ENCODE data around the gene KRT84.
"Not testable (repeated sequence)": the region's sequence is repeated elsewhere in the genome, so short reads cannot be mapped to it uniquely, and the experiment has no call there.

KRT84 gene

DNA sequence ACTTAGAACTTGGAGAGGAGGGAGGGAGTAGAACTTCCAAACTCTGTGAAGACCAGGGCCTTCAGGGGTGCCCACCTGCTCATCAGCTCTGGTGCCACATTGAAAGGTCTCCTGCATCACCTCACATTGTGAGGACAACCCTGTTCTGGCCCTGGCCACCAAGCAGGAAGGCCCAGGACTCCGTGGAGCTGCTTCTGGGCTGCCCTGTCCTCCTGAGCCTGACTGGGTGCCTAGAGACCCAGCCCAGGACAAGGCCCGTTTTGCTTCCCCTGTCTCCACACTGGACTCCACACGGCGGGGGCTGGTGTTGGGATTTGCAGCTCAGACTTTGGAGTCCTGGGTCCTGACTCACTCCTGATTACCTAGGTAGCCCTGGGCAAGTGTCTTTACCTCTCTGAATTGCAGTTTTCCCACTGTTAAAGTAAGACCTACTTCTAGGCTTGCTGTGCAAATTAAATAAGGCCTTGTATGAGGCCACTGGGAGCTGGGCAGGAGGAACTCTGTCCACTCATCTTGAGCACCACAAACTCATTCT lies 33.2 kb upstream of the KRT84 start:
- intact Hi-C loops (cut with micrococcal nuclease) = no loop called here
- Mint-ChIP-seq H3K27ac (no peak overlapping the region), H3K4me3 (no peak overlapping the region), H3K27me3 (peaks cover 15% of the 10 kb centered on the region), H3K9me3 (no peaks in the 10 kb centered on the region), H3K4me1 (ENCODE audit: low read depth) (peaks cover 5% of the 10 kb centered on the region), H3K36me3 (ENCODE audit: low read depth) (no peaks in the 10 kb centered on the region)

DNA sequence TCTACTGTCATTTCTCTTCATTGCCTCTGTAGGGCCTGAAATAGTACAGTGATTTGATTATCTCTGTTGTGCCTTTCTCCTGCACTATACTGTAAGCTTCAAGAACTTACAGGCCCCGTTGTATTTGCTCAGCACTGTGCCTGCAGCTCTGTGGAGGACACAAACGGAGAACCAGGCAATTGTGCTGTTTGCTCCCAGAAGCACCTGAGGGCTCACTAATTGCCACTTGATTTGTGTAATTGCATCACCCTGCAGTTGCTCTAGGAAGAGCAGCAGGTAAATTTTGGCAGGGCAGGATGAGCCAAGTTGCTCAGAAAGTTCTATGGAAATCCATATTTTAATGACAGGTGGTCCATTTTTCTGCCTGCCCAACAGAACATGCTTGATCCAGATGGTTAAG lies 32.3 kb upstream of the KRT84 start:
- no peaks in the 10 kb centered on the region for H3K36me3 Mint-ChIP-seq (ENCODE audit: low read depth)
- H3K4me1 Mint-ChIP-seq (ENCODE audit: low read depth) = peaks cover 5% of the 10 kb centered on the region
- no peak overlapping the region for H3K27ac Mint-ChIP-seq
- H3K4me3 Mint-ChIP-seq = no peak overlapping the region
- intact Hi-C loops (cut with micrococcal nuclease) = no loop called here
- no peaks in the 10 kb centered on the region for H3K9me3 Mint-ChIP-seq
- H3K27me3 Mint-ChIP-seq = peaks cover 15% of the 10 kb centered on the region

DNA sequence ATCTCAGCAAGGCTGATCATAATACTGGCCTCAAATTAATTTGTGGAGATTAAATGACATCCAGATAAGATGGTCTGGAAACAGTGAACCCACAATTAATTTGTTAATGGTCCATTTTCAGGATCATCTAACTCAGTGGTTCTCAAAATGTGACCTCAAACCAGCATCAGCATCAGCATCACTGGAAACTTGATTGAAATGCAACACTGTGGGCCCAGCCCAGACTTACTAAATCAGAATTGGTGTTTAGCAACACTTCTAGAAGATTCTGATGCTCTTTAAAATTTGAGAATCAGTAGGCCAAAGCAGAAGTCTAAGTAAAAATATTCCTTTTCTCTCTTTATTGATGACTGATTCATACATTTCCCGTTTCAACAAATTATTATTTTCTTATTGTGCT lies 31.3 kb upstream of the KRT84 start:
- Mint-ChIP-seq H3K27me3 (peaks cover 10% of the 10 kb centered on the region), H3K4me3 (no peak overlapping the region)
- intact Hi-C loops (cut with micrococcal nuclease) = no loop called here

DNA sequence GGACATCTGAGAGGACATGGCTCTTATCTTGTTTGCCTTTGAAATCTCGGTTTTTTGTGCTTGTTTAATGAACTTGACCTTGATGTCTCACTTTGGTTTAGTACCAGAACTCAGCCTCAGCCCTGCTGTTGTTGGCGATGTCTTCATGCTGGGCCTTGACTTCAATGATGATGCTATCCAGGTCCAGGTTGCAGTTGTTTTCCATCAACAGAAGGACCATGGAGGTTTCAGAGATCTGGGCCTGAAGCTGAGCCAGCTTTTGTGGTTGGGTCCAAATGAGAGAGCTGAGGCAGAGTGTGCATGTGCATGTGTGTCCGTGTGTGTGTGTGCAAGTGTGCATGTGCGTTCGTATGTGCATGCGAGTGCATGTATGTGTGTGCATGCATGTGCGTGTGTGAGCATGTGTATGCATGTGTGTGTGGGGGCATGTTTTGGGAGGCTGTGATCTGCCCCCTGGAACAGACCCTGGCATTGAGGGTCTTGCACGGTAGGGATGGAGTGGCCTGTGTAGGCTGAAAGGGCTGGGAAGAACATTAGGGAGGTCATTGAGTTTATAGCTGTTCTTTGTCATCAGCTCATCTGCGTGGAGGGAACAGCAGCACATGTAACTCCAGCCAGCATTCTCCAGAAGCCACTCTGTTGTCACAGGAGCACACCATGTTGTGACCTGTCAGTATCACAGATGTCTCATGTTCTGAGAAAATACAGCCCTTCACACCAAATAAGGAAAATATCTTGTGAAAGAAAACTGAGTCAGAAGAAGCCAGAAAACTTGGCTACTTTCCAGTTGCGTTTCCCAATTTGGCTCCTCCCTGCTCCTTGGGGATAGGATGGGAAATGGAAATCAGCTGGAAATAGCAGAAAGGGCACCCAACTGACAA lies 30.7 kb upstream of the KRT84 start:
- intact Hi-C loops (cut with micrococcal nuclease) = no loop called here
- H3K36me3 Mint-ChIP-seq (ENCODE audit: low read depth) = no peaks in the 10 kb centered on the region
- H3K27ac Mint-ChIP-seq = no peak overlapping the region

More for the DNA sequence above, 31.3 kb upstream of the KRT84 start:
- H3K27ac Mint-ChIP-seq = no peak overlapping the region
- peaks cover 5% of the 10 kb centered on the region for H3K4me1 Mint-ChIP-seq (ENCODE audit: low read depth)
- H3K9me3 Mint-ChIP-seq = no peaks in the 10 kb centered on the region
- H3K36me3 Mint-ChIP-seq (ENCODE audit: low read depth) = no peaks in the 10 kb centered on the region

DNA sequence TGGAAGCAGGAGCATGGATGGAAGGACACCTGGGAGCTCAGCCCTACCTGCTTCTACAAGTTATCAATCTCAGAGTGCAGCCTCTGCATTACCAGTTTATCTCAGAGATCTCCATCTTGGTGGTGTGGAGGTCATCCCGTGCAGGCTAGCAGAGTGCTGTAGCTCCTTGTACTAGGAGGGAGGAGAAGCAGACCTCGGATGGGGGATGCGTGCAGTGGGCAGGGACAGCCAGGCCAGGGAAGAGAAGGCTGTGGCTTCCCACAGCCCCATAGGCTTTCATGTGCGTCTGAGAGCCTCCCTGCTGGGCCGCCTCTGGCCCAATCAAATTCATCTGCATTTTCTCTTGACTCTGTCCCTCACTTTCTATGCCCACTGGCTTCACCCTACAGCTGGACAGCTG lies 29.5 kb upstream of the KRT84 start:
- Mint-ChIP-seq H3K27ac (no peak overlapping the region), H3K9me3 (no peaks in the 10 kb centered on the region), H3K36me3 (ENCODE audit: low read depth) (no peaks in the 10 kb centered on the region), H3K4me1 (ENCODE audit: low read depth) (peaks cover 5% of the 10 kb centered on the region), H3K27me3 (peaks cover 6% of the 10 kb centered on the region), H3K4me3 (no peak overlapping the region)
- intact Hi-C loops (cut with micrococcal nuclease) = no loop called here

More for the DNA sequence above, 30.7 kb upstream of the KRT84 start:
- Mint-ChIP-seq H3K9me3 (no peaks in the 10 kb centered on the region), H3K27me3 (peaks cover 7% of the 10 kb centered on the region), H3K4me3 (no peak overlapping the region), H3K4me1 (ENCODE audit: low read depth) (peaks cover 5% of the 10 kb centered on the region)

DNA sequence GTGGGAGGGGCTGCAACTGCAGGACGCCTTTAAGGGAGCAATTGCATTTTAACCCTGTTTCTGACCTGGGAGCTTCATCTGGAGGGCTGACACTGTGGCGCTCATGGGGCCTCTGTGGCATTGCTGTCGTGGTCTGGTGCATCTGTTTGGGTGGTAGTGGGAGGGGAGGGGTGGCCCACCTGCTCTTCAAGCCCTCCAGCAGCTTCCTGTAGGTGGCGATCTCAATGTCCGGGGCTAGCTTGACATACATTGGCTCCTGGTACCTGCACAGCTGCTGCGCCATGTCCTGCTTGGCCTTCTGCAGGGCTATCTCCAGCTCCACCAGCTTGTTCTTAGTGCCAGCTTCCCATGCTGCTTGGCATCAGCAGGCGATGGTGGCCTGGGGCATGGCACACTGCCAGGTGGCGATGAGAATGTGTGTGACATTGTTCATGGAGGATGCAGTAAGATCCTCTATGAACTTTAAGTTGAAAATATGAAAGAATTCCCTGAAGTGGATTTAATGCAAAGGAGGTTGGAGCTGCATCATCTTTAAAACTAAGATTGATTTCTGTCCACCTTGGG lies 28.4 kb upstream of the KRT84 start:
- H3K9me3 Mint-ChIP-seq = no peaks in the 10 kb centered on the region

DNA sequence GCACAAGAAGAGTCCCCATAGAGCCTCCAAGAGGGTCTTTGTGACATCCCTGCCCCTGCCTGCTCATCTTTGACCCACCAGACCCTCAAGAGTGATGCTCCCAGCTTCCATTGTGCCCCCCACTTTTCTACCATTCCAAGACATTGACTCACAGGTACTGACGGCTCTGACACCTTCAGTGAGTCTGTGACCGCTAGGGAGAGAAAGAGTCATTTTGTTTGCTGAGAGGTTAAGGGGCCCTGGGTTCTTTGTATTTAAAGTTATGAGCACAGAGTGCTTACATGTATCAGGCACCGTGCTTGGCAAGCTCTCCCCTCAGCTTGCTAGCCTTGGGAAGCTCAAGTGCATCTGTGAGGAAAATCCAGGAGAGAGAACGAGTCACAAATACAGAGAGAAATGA lies 27.8 kb upstream of the KRT84 start:
- Mint-ChIP-seq H3K4me1 (ENCODE audit: low read depth) (peaks cover 5% of the 10 kb centered on the region), H3K4me3 (no peak overlapping the region), H3K9me3 (no peaks in the 10 kb centered on the region), H3K36me3 (ENCODE audit: low read depth) (no peaks in the 10 kb centered on the region), H3K27ac (no peak overlapping the region), H3K27me3 (peaks cover 6% of the 10 kb centered on the region)
- intact Hi-C loops (cut with micrococcal nuclease) = no loop called here

More for the DNA sequence above, 28.4 kb upstream of the KRT84 start:
- H3K27ac Mint-ChIP-seq = no peak overlapping the region
- no peak overlapping the region for H3K4me3 Mint-ChIP-seq
- intact Hi-C loops (cut with micrococcal nuclease) = no loop called here
- H3K4me1 Mint-ChIP-seq (ENCODE audit: low read depth) = peaks cover 5% of the 10 kb centered on the region
- no peaks in the 10 kb centered on the region for H3K36me3 Mint-ChIP-seq (ENCODE audit: low read depth)
- H3K27me3 Mint-ChIP-seq = peaks cover 3% of the 10 kb centered on the region

DNA sequence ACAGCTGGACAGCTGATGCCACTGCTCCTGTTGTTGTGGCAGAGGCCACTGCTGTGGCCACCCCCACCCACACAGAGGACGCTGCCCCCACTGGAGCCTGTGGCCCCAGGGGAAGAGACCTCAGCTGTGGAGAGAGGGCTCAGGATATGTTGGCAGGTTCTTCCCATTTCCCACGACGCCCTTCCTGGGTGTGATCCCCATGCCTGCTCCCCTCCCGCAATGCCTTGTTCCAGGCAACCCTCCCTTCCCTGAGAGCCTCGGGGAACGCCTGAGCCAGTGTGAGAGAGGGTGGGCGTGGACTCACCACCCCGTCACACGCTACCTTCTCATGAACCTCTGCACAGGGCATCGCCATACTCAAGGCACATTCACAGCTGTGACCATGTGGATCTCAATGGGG lies 26.4 kb upstream of the KRT84 start:
- Mint-ChIP-seq H3K9me3 (no peaks in the 10 kb centered on the region), H3K27ac (no peak overlapping the region), H3K27me3 (peaks cover 6% of the 10 kb centered on the region), H3K4me3 (no peak overlapping the region), H3K4me1 (ENCODE audit: low read depth) (peaks cover 5% of the 10 kb centered on the region), H3K36me3 (ENCODE audit: low read depth) (no peaks in the 10 kb centered on the region)
- intact Hi-C loops (cut with micrococcal nuclease) = no loop called here

DNA sequence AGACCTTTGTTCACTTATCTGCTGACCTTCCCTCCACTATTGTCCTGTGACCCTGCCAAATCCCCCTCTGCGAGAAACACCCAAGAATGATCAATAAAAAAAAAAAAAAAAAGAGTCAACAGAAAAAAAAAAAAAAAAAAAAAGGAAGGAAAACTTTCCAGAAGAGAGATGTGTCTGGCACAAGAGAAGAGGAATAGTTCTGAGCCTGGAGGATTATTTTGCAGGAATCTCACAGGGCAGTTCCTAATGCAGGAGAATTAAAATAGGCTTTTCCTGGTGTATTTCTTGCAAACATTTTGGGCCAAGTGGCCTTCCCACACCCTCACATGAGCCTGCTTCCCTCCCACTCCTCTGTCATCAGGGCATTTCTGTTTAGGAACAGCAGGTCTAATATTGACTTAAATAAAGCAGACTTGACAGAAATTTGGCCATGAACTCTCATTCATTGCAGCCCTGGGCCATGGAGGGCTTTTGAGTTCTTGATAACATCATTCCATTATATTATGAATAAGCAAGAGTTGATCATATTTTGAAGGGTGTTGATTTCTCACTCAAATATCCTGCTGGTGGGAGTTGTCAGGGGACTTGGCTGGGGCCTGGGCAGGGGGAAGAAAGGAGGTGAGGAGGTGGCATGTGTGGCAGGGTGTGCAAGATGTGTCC lies 25.3 kb upstream of the KRT84 start:
- H3K27ac Mint-ChIP-seq; intact Hi-C loops (cut with micrococcal nuclease); H3K27me3 Mint-ChIP-seq: not testable (repeated sequence)

DNA sequence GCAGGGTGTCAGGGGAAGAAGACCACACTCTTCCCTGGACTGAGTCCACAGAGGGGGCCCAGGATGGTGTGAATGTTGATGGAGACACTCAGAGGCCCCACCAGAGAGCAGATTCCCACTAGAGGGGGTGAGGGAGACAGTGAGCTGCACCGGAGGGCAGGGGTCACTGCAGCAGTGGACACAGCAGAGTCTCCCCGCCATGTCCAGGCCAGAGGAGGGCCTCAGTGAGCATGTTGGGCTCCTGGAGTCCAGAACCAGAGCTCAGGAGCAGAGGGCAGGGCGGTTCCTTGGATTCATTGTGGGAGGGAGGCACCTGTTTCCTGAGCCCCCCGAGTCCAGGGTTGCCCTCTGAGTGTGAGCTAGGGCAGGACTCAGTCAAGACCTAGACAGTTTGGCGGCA lies 22.5 kb upstream of the KRT84 start:
- intact Hi-C loops (cut with micrococcal nuclease) = no loop called here
- Mint-ChIP-seq H3K9me3 (no peaks in the 10 kb centered on the region), H3K27ac (no peak overlapping the region), H3K4me1 (ENCODE audit: low read depth) (peaks cover 4% of the 10 kb centered on the region), H3K36me3 (ENCODE audit: low read depth) (no peaks in the 10 kb centered on the region), H3K4me3 (no peak overlapping the region), H3K27me3 (peaks cover 3% of the 10 kb centered on the region)

More for the DNA sequence above, 25.3 kb upstream of the KRT84 start:
- not testable (repeated sequence) for H3K4me3 Mint-ChIP-seq; H3K9me3 Mint-ChIP-seq; H3K36me3 Mint-ChIP-seq (ENCODE audit: low read depth); H3K4me1 Mint-ChIP-seq (ENCODE audit: low read depth)

DNA sequence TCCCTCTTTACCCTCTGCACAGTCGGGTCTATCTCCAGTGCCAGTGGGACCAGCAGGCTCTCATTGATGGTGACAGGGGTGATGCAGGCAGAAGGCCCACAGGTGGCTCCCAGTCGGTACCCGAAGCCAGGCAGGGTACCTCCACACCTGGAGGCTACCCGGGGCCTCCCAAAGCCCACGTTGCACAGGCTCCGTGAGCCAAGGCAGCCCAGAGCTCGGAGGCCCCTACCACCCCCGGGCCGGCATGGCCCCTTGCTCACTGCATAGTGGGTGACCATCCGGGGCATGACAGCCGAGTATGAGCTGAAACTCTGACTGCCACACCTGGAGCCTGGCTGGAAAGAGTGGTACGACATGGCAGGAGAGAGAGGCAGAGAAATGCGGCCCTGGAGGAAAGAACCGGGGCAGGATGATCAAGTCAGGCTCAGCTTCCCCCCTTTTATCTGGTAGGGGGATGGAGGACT lies 20.5 kb upstream of the KRT84 start, which contains the start of gene KRT82:
Gene KRT82, minus strand, starts transcription at position 414 of the 464 bp plus-strand sequence. Its CDS starts 58 bp downstream, at position 356.
- Mint-ChIP-seq H3K36me3 (ENCODE audit: low read depth) (no peaks in the 10 kb centered on the region), H3K27ac (no peak within 1 kb of the TSS), H3K27me3 (peaks cover 3% of the 10 kb centered on the region), H3K4me3 (no peak within 1 kb of the TSS), H3K4me1 (ENCODE audit: low read depth) (peaks cover 5% of the 10 kb centered on the region), H3K9me3 (no peaks in the 10 kb centered on the region)
- intact Hi-C loops (cut with micrococcal nuclease) = no loop called here

DNA sequence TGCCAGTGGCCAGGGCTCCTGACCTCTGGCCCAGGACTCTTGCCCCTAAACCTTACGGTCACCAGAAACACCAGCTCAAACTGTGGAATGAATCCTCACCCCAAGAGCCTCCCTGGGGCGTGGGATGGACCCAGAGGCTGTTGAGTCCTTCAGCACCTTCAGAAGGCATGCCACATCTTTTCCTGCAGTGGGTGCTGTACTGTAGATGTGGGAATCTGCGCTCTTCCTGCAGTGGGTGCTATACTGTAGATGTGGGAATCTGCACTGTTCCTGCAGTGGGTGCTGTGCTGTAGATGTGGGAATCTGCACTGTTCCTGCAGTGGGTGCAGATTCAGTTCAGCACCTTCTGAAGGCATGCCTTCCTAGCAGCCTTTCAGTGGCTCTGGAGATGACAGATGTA lies 19.5 kb upstream of the KRT84 start:
- H3K9me3 Mint-ChIP-seq = no peaks in the 10 kb centered on the region
- no peak overlapping the region for H3K27ac Mint-ChIP-seq
- H3K4me3 Mint-ChIP-seq = no peak overlapping the region
- intact Hi-C loops (cut with micrococcal nuclease) = no loop called here
- peaks cover 3% of the 10 kb centered on the region for H3K27me3 Mint-ChIP-seq
- peaks cover 5% of the 10 kb centered on the region for H3K4me1 Mint-ChIP-seq (ENCODE audit: low read depth)
- H3K36me3 Mint-ChIP-seq (ENCODE audit: low read depth) = no peaks in the 10 kb centered on the region

DNA sequence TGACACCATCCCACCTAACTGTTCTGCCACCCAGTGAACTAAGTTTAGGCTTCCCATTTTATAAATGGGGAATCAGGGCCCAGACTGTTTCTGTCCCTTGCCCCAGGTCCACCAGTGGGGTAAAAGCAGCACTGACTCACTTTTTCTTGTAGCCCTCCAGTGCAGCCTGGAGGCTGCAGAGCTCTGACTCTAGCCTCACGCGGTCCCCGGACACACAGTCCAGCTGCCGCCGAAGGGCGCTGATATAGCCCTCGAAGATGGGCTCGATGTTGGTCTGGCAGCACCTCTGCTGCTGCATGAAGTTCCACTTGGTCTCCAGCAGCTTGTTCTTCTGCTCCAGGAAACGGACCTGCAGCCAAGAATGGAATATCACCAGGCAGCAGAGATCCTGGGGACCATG lies 18.1 kb upstream of the KRT84 start:
- H3K4me1 Mint-ChIP-seq (ENCODE audit: low read depth) = peaks cover 5% of the 10 kb centered on the region
- peaks cover 1% of the 10 kb centered on the region for H3K27me3 Mint-ChIP-seq
- H3K4me3 Mint-ChIP-seq = no peak overlapping the region
- no peak overlapping the region for H3K27ac Mint-ChIP-seq
- no peaks in the 10 kb centered on the region for H3K9me3 Mint-ChIP-seq
- intact Hi-C loops (cut with micrococcal nuclease) = no loop called here
- no peaks in the 10 kb centered on the region for H3K36me3 Mint-ChIP-seq (ENCODE audit: low read depth)

Data from dendritic cell treated with granulocyte-macrophage colony-stimulating factor and Interleukin-4, amounts not matched to agents 40 ng/mL and 50 ng/mL, for 4 days (primary cell).